ENCODE measurements around the gene CLEC5A.

DNA sequence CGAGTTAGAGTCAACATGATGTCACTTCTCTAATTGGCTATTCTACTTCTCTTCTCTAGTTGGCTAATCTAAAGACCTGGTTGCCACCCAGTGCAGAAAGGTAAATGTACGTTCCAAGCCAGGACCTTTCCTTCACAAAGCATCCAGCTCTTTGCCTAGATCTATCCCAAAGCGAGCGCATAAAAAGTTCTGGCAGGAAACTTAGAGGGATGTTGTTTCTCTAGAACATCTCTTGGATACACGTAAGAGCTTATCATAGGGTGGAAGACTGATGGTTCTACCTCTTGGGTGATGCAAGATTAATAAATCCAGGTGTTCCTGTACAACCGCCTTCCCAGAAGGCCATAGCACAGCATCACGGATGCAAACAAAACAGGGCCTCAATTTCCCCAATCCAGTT, 26.9 kb upstream of the CLEC5A start, which contains the start of gene TAS2R38:
- TF ChIP-seq POLR2A (IDR thresholded peaks at IDR 0.05; ENCODE audit: extremely low read depth, insufficient read length) (no peak), CTCF (IDR thresholded peaks at IDR 0.05; ENCODE audit: low read depth, low read length) (no peak), MYC (IDR thresholded peaks at IDR 0.05; ENCODE audit: low read depth, low read length) (no peak)

All from NB4 (cell line).